ENCODE results near the gene ALDH1L2.

ALDH1L2 gene

GRCh38 chr12:104975587-104976343 is 108.5 kb downstream of the ALDH1L2 start:
- no peak for DNase-seq

GRCh38 chr12:104974626-104975290 is 109.5 kb downstream of the ALDH1L2 start:
- no peak for DNase-seq

GRCh38 chr12:104973250-104973649 is 111.0 kb downstream of the ALDH1L2 start:
- no peak for DNase-seq

DNA sequence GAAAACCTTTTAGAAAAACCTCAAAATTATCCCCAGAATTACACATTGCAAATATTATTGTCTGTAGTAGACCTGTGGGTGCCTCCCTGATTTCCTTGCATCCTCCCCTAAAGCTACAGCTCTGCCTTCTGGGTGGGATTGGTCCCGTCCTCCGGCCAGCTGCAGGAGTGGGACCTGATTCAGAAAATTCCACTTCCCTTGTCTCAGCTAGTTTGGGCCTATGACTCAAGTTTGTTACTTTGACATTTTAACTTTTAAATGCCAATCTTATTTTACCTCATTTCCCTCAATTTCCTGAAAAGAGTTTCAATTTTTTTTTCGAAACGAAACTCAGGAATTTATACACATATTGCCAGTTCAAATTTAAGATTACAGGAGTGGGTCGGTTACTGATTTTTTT is 113.0 kb downstream of the ALDH1L2 start:
- DNase-seq, result no peak
